ENCODE results near the gene SFSWAP.
"Not testable (repeated sequence)": the region's sequence is repeated elsewhere in the genome, so short reads cannot be mapped to it uniquely, and the experiment has no call there.

SFSWAP gene

DNA sequence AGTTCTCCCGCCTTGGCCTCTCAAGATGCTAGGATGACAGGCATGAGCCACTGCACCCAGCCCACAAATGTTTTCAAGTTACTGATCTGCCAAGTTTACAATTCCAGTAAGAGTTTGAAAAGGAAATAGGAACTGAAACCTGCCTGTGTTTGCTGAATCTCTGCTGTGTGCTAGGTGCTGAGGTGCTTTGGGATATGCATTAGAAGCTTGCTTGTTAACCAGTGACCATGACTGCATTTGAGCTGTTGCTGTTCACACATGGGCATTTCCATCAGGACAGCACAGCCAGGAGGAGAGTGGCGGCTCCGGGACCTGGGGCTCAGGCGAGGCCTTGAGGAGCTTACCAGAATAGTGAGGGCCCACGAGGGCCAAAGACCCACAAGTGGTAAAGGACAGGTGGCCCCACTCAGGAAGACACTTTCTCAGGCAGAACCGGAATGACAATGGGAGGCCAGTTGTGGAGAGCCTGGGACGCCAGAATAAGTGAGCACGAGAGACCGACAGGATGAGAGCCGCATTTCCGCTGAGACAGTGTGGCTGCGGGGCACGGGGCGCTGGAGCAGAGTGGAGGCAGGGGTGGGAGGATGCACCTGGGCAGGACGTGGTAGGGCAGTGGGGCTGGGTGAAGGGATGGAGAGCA is 62.8 kb downstream of the SFSWAP start:
- DNase-seq (ENCODE audit: low spot score), result peak; percentile 81
- TF ChIP-seq, protein P1, sequence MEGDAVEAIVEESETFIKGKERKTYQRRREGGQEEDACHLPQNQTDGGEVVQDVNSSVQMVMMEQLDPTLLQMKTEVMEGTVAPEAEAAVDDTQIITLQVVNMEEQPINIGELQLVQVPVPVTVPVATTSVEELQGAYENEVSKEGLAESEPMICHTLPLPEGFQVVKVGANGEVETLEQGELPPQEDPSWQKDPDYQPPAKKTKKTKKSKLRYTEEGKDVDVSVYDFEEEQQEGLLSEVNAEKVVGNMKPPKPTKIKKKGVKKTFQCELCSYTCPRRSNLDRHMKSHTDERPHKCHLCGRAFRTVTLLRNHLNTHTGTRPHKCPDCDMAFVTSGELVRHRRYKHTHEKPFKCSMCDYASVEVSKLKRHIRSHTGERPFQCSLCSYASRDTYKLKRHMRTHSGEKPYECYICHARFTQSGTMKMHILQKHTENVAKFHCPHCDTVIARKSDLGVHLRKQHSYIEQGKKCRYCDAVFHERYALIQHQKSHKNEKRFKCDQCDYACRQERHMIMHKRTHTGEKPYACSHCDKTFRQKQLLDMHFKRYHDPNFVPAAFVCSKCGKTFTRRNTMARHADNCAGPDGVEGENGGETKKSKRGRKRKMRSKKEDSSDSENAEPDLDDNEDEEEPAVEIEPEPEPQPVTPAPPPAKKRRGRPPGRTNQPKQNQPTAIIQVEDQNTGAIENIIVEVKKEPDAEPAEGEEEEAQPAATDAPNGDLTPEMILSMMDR (IDR thresholded peaks at IDR 0.05; ENCODE audit: extremely low read depth, insufficient read depth, missing control alignments), result no peak
- in situ Hi-C loops (cut with MboI; ENCODE audit: low pct_unique_long_range_greater_than_20kb, low sequenced_read_pairs, unreplicated experiment), result no loop called here

DNA sequence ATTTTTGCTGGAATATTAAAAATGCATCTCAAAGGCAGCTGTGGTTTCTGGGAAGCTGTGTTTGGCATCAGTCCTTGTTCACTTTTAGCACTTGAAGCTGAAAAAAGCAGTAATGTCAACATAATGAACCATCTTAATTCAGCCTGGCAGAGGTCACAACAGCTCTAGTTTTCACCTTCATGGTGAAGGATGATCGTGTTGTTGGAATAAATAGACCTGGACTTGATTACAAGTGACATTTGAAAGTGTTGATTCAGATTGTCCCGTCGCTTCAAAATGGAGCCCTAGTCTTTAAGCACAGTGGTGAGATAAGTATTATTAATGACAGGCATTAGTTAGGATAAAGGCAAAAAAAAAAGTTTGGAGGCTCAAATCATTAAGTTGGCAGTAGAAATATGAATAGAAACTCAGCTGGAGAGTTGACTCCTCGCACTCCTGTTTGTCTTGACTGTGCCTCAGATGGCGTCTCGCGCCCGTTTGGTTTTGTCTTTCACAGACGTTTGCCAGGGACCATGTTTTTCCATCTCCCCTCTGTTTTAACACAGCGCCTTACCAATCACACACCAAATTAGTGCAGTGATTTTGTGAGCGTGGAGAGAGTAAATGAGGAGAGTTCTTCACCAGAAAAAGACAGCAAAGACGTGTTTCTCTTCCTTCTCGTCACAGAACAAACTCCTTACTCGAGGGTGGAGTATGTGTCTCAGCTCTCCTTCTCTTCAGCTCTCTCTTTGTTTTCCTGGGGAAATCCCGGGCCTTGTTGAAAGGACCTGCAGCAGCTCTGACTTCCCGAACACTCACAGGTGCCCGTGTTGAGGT is 63.9 kb downstream of the SFSWAP start:
- TF ChIP-seq, protein P1 (IDR thresholded peaks at IDR 0.05; ENCODE audit: extremely low read depth, insufficient read depth, missing control alignments), result no peak
- no peak for DNase-seq (ENCODE audit: low spot score)
- in situ Hi-C loops (cut with MboI; ENCODE audit: low pct_unique_long_range_greater_than_20kb, low sequenced_read_pairs, unreplicated experiment), result no loop called here

DNA sequence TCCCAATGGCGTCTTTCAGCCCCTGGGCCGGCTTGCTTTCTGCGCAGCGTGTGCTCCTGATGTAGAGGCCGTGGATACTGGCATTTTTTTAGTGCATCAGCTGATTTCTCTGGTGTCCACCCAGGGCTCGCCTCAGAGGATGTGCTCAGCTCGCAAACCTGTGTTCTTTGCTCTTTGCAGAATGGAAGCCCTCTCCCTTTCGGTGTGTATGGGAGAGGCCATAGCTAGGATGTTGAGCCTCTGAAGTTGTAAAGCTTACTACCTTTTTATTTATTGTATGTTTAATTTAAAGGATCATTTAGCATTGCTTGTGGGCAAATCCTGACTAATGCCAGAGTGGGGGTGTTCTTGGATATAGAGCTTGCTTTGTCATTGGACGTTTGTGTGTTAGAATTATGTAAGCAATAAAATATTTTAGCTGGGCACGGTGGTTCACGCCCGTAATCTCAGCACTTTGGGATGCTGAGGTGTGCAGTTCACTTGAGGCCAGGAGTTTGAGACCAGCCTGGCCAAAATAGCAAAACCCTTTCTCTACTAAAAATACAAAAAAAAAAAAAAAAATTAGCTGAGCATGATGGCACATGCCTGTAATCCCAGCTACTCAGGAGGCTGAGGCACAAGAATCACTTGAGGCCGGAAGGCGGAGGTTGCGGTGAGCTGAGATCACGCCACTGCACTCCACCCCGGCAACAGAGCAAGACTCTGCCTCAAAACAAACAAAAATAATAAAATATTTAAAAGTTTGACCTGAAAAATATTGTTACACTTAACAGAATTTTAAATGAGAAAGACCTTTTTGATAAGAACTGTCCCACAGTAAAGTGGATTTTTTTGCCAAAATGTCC is 64.7 kb downstream of the SFSWAP start:
- in situ Hi-C loops (cut with MboI; ENCODE audit: low pct_unique_long_range_greater_than_20kb, low sequenced_read_pairs, unreplicated experiment), result no loop called here
- no peak for DNase-seq (ENCODE audit: low spot score)
- TF ChIP-seq, protein P1 (IDR thresholded peaks at IDR 0.05; ENCODE audit: extremely low read depth, insufficient read depth, missing control alignments), result no peak

DNA sequence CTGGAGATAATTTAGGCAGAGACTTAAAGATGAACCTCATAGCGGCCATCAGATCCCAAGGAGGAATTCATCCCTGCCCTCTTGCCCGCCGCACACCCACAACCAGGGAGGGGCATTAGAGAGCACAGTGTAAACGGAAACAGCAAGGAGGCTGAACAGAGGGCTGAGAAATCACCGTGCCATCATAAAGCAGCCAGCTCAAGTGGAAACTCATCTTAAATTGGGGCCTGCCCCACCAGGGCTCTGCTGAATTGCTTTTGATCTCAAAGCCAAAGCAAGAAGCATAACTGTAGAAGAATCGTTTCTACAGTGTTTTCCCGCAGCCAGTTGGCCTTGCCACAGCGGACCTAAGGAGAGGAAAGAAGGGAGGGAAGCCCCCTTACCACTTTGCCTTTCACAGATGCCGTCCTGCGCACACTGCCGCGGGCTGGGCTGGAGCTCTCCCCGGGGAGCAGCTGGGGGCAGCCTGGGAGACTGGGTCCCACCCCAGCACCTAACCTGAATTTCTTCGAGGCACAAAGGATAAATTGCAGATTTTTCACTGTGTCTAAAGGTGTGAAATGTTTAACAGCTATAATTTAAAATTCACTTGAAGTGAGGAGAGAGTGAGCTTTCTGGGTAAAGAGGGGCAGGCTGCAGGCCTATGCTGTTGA is 65.5 kb downstream of the SFSWAP start:
- in situ Hi-C loops (cut with MboI; ENCODE audit: low pct_unique_long_range_greater_than_20kb, low sequenced_read_pairs, unreplicated experiment), result no loop called here
- TF ChIP-seq, protein P1 (IDR thresholded peaks at IDR 0.05; ENCODE audit: extremely low read depth, insufficient read depth, missing control alignments), result peak; percentile 12
- DNase-seq (ENCODE audit: low spot score), result peak; percentile 67

DNA sequence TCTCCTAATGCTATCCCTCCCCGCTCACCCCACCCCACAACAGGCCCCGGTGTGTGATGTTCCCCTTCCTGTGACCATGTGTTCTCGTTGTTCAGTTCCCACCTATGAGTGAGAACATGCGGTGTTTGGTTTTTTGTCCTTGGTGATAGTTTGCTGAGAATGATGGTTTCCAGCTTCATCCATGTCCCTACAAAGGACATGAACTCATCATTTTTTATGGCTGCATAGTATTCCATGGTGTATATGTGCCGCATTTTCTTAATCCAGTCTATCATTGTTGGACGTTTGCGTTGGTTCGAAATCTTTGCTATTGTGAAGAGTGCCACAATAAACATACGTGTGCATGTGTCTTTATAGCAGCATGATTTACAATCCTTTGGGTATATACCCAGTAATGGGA is 66.4 kb downstream of the SFSWAP start:
- DNase-seq (ENCODE audit: low spot score); in situ Hi-C loops (cut with MboI; ENCODE audit: low pct_unique_long_range_greater_than_20kb, low sequenced_read_pairs, unreplicated experiment): not testable (repeated sequence)

DNA sequence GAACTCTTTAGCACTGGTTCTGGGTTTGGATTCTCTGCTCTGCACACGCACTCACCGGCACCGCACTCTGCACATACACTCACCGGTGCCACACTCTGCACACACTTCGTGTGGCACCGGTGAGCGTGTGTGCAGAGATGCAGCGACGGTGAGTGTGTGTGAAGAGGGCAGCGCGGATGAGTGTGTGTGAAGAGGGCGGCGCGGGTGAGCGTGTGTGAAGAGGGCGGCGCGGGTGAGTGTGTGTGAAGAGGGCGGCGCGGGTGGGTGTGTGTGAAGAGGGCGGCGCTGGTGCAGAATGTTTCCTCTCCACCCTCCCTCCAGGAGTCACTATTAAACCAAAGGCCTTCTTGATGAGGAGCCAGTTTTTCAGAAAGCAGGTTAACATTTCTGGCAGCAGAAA is 68.1 kb downstream of the SFSWAP start:
- in situ Hi-C loops (cut with MboI; ENCODE audit: low pct_unique_long_range_greater_than_20kb, low sequenced_read_pairs, unreplicated experiment), result no loop called here
- DNase-seq (ENCODE audit: low spot score), result no peak

More for the DNA sequence above, 68.1 kb downstream of the SFSWAP start:
- TF ChIP-seq, protein P1 (IDR thresholded peaks at IDR 0.05; ENCODE audit: extremely low read depth, insufficient read depth, missing control alignments), result no peak
